ENCODE results near the gene S1PR3.

DNA sequence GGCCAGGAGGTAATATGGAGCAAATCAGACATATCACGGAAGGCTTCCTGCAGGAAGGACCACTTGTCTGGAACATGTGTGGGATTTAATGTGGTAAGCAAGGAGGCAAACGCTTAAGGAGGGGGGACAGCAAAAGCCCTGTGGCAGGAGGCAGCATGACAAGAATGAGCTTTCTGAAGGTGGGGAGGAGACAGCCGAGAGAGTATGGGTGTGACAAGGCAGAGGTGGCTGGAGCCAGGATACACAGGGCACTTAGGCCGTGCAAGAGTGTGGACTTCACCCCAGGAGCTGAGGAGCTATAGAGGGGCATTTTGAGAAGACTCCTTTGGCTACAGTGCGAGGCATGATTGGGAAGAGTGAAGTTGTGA is 14.4 kb upstream of the S1PR3 start:
- TF ChIP-seq EZH2 (IDR thresholded peaks at IDR 0.05; ENCODE audit: borderline replicate concordance, low read depth, low read length, severe bottlenecking): no peak
- TF ChIP-seq, protein P1, sequence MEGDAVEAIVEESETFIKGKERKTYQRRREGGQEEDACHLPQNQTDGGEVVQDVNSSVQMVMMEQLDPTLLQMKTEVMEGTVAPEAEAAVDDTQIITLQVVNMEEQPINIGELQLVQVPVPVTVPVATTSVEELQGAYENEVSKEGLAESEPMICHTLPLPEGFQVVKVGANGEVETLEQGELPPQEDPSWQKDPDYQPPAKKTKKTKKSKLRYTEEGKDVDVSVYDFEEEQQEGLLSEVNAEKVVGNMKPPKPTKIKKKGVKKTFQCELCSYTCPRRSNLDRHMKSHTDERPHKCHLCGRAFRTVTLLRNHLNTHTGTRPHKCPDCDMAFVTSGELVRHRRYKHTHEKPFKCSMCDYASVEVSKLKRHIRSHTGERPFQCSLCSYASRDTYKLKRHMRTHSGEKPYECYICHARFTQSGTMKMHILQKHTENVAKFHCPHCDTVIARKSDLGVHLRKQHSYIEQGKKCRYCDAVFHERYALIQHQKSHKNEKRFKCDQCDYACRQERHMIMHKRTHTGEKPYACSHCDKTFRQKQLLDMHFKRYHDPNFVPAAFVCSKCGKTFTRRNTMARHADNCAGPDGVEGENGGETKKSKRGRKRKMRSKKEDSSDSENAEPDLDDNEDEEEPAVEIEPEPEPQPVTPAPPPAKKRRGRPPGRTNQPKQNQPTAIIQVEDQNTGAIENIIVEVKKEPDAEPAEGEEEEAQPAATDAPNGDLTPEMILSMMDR (IDR thresholded peaks at IDR 0.05; ENCODE audit: borderline replicate concordance, extremely low read depth, low read length, poor library complexity, severe bottlenecking): no peak
